IMR-90 (cell line): ENCODE measurements around the gene OSTC. TPM values are rescaled to one million over a fixed set of nuclear protein-coding genes. Genes with fewer than 3 reads are reported as not detected.

ENCODE experiments used
- ATAC-seq: fragments of 200-7000 bp; cut with Tn5 transposase; 2 replicates; pipeline ENCODE4 v1.9.1; 2020; ENCODE audit warnings: low read depth, mild to moderate bottlenecking, moderate library complexity
- BruUV-seq: library from RNA; stranded (reverse); fragments of 400-500 nt; replicated peaks from 2 replicates; lab custom pipeline; 2021; lab: Mats Ljungman, UMichigan
- CTCF ChIA-PET: fragments of 300-600 bp; formaldehyde crosslinking; extraction: SDS; loops from one replicate; lab custom pipeline; 2021; ENCODE audit warnings: antibody characterized with exemption; lab: Yijun Ruan, JAX
- POLR2A ChIA-PET: fragments of 300-600 bp; sonication (Branson Sonifier 250); formaldehyde crosslinking; loops from one replicate; lab custom pipeline; 2022; ENCODE audit warnings: antibody characterized with exemption; ENCODE audit not compliant: unreplicated experiment; lab: Charles Lee
- DNase-seq: peaks from one replicate; pipeline ENCODE4 v3.0.0; 2013
- H2AFZ ChIP-seq: replicated peaks from 2 replicates; pipeline ENCODE3; 2013; ENCODE audit warnings: low read length, mild to moderate bottlenecking; ENCODE audit not compliant: poor library complexity
- H2AK5ac ChIP-seq: 2 replicates; pipeline ENCODE4 v1.6.1; 2013; ENCODE audit warnings: low read depth, low read length, inconsistent platforms
- H2AK9ac ChIP-seq: replicated peaks from 2 replicates; pipeline ENCODE3; 2013; ENCODE audit warnings: mild to moderate bottlenecking, low read depth, low read length, moderate library complexity; ENCODE audit not compliant: poor library complexity
- H2BK120ac ChIP-seq: 2 replicates; pipeline ENCODE4 v1.6.1; 2013; ENCODE audit warnings: low read depth, low read length, inconsistent platforms
- H2BK15ac ChIP-seq: 3 replicates; pipeline ENCODE4 v1.6.1; 2013; ENCODE audit warnings: low read depth, low read length, inconsistent platforms
- H2BK20ac ChIP-seq: 2 replicates; pipeline ENCODE4 v1.6.1; 2013; ENCODE audit warnings: low read depth, mild to moderate bottlenecking, inconsistent platforms, low read length, moderate library complexity
- H2BK5ac ChIP-seq: 2 replicates; pipeline ENCODE4 v1.6.1; 2013; ENCODE audit warnings: mild to moderate bottlenecking, low read depth, low read length, inconsistent platforms; ENCODE audit not compliant: poor library complexity, severe bottlenecking
- H3K14ac ChIP-seq: replicated peaks from 2 replicates; pipeline ENCODE4 v1.6.1; 2013; ENCODE audit warnings: low read depth, low read length, inconsistent platforms
- H3K18ac ChIP-seq: 2 replicates; pipeline ENCODE4 v1.6.1; 2013; ENCODE audit warnings: low read depth, low read length, control low read depth
- H3K23ac ChIP-seq: 2 replicates; pipeline ENCODE4 v1.6.1; 2013; ENCODE audit warnings: low read depth, low read length, inconsistent platforms
- H3K27ac ChIP-seq: 2 replicates; pipeline ENCODE4 v1.5.1; 2013; ENCODE audit warnings: mild to moderate bottlenecking, control low read depth, low read length; ENCODE audit not compliant: insufficient read depth
- H3K27me3 ChIP-seq: 2 replicates; pipeline ENCODE4 v1.6.1; 2013; ENCODE audit warnings: low read length; ENCODE audit not compliant: control insufficient read depth, insufficient read depth
- H3K36me3 ChIP-seq: 2 replicates; pipeline ENCODE4 v1.6.1; 2013; ENCODE audit warnings: low read length, mixed read lengths; ENCODE audit not compliant: control insufficient read depth, insufficient read depth
- H3K4ac ChIP-seq: 2 replicates; pipeline ENCODE4 v1.6.1; 2013; ENCODE audit warnings: low read depth, low read length, inconsistent platforms
- H3K4me1 ChIP-seq: 2 replicates; pipeline ENCODE4 v1.6.1; 2013; ENCODE audit warnings: low read length, mixed read lengths; ENCODE audit not compliant: control insufficient read depth, insufficient read depth
- H3K4me2 ChIP-seq: 2 replicates; pipeline ENCODE4 v1.6.1; 2013; ENCODE audit warnings: low read depth, mild to moderate bottlenecking, control low read depth, low read length, moderate library complexity
- H3K4me3 ChIP-seq: 2 replicates; pipeline ENCODE4 v1.5.1; 2013; ENCODE audit warnings: low read depth, mild to moderate bottlenecking, control low read depth, low read length, moderate library complexity; ENCODE audit not compliant: insufficient read depth
- H3K56ac ChIP-seq: 2 replicates; pipeline ENCODE4 v1.6.1; 2013; ENCODE audit warnings: low read length, inconsistent platforms; ENCODE audit not compliant: insufficient read depth; ENCODE audit errors: extremely low read depth
- H3K79me1 ChIP-seq, 2 experiments: 2 replicates each; pipeline ENCODE4 v1.6.1; 2013; ENCODE audit warnings: low read length in 2 of 2, inconsistent platforms in 1 of 2, low read depth in 1 of 2
- H3K9ac ChIP-seq: 2 replicates; pipeline ENCODE4 v1.6.1; 2013; ENCODE audit warnings: low read depth, low read length, control low read depth
- H3K9me1 ChIP-seq: 2 replicates; pipeline ENCODE4 v1.6.1; 2013; ENCODE audit warnings: low read length, inconsistent platforms; ENCODE audit not compliant: insufficient read depth
- H3K9me3 ChIP-seq: 2 replicates; pipeline ENCODE4 v1.6.1; 2013; ENCODE audit warnings: low read length; ENCODE audit not compliant: control insufficient read depth, insufficient read depth
- H4K20me1 ChIP-seq: 2 replicates; pipeline ENCODE4 v1.6.1; 2013; ENCODE audit warnings: low read length, inconsistent platforms; ENCODE audit not compliant: insufficient read depth
- H4K5ac ChIP-seq: 2 replicates; pipeline ENCODE4 v1.6.1; 2013; ENCODE audit warnings: mild to moderate bottlenecking, low read depth, low read length, control low read depth
- H4K8ac ChIP-seq, 2 experiments: 2 replicates each; pipeline ENCODE4 v1.6.1; 2013; ENCODE audit warnings: low read depth in 2 of 2, low read length in 2 of 2, control low read depth in 1 of 2, inconsistent platforms in 1 of 2
- H4K91ac ChIP-seq: 2 replicates; pipeline ENCODE4 v1.6.1; 2013; ENCODE audit warnings: low read depth, low read length, inconsistent platforms; ENCODE audit not compliant: insufficient read depth
- BHLHE40 ChIP-seq: fragments of 150-350 bp; IDR thresholded peaks from 2 replicates; pipeline ENCODE4 v1.6.1; 2016; ENCODE audit warnings: mild to moderate bottlenecking, low read depth, low read length
- CEBPB ChIP-seq: IDR thresholded peaks from 2 replicates; pipeline ENCODE4 v1.6.1; 2012; ENCODE audit warnings: low read depth, low read length, improper control_type of control experiment
- CHD1 ChIP-seq: IDR thresholded peaks from 2 replicates; pipeline ENCODE4 v1.6.1; 2012; ENCODE audit warnings: low read depth, low read length, improper control_type of control experiment
- CTCF ChIP-seq: conservative IDR thresholded peaks from 2 replicates; pipeline ENCODE4 v1.5.1; 2012; ENCODE audit warnings: mild to moderate bottlenecking, low read depth, low read length, improper control_type of control experiment
- ELK1 ChIP-seq: fragments of 150-350 bp; IDR thresholded peaks from 2 replicates; pipeline ENCODE4 v1.6.1; 2016; ENCODE audit warnings: low read depth, mild to moderate bottlenecking, low read length, moderate library complexity, borderline replicate concordance
- FOS ChIP-seq: fragments of 150-350 bp; IDR thresholded peaks from 2 replicates; pipeline ENCODE4 v1.6.1; 2016; ENCODE audit warnings: low read depth, low read length
- MAFK ChIP-seq: IDR thresholded peaks from 2 replicates; pipeline ENCODE4 v1.6.1; 2012; ENCODE audit warnings: low read depth, low read length, improper control_type of control experiment
- MAZ ChIP-seq: IDR thresholded peaks from 2 replicates; pipeline ENCODE4 v1.6.1; 2012; ENCODE audit warnings: low read depth, mild to moderate bottlenecking, low read length, improper control_type of control experiment, moderate library complexity, borderline replicate concordance
- MXI1 ChIP-seq: IDR thresholded peaks from 2 replicates; pipeline ENCODE4 v1.6.1; 2012; ENCODE audit warnings: low read depth, mild to moderate bottlenecking, low read length, moderate library complexity, borderline replicate concordance
- NFE2L2 ChIP-seq: fragments of 150-350 bp; IDR thresholded peaks from 2 replicates; pipeline ENCODE4 v1.6.1; 2016; ENCODE audit warnings: low read depth, mild to moderate bottlenecking, low read length
- POLR2A ChIP-seq: IDR thresholded peaks from 2 replicates; pipeline ENCODE4 v1.6.1; 2012; ENCODE audit warnings: mild to moderate bottlenecking, low read depth, low read length
- RAD21 ChIP-seq: IDR thresholded peaks from 2 replicates; pipeline ENCODE4 v1.6.1; 2012; ENCODE audit warnings: low read length, improper control_type of control experiment
- RCOR1 ChIP-seq: IDR thresholded peaks from 2 replicates; pipeline ENCODE4 v1.6.1; 2012; ENCODE audit warnings: mild to moderate bottlenecking, low read length, improper control_type of control experiment; ENCODE audit not compliant: insufficient replicate concordance
- SMC3 ChIP-seq: fragments of 150-350 bp; IDR thresholded peaks from 2 replicates; pipeline ENCODE4 v1.6.1; 2016; ENCODE audit warnings: low read depth, mild to moderate bottlenecking, antibody characterized with exemption, low read length, moderate library complexity
- USF2 ChIP-seq: fragments of 150-350 bp; IDR thresholded peaks from 2 replicates; pipeline ENCODE4 v1.6.1; 2017; ENCODE audit warnings: mild to moderate bottlenecking, antibody characterized with exemption, low read length, low read depth
- WGBS, 2 experiments: methylation state at CpG; one replicate each; pipeline versions ENCODE4 v1.1.5 to v1.1.7; 2013; ENCODE audit warnings: missing lambda C conversion rate in 2 of 2; ENCODE audit not compliant: insufficient read length in 1 of 2; ENCODE audit errors: extremely low coverage in 2 of 2; 5-methylcytosine and 5-hydroxymethylcytosine counted together
- dilution Hi-C: fragments of 300-500 bp; cut with HindIII; formaldehyde crosslinking; loops from one replicate; pipeline ENCODE4 v1.14.3; 2018; ENCODE audit warnings: low sequenced_read_pairs; ENCODE audit not compliant: unreplicated experiment
- in situ Hi-C: fragments of 300-500 bp; cut with MboI; formaldehyde crosslinking; loops from 3 replicates; pipeline ENCODE4 v1.14.3; 2019; ENCODE audit warnings: low sequenced_read_pairs, inconsistent platforms, mixed read lengths
- intact Hi-C: fragments of 100-400 bp; cut with micrococcal nuclease; formaldehyde crosslinking; loops from 2 replicates; pipeline ENCODE4 v1.10.0; 2022
- polyA plus RNA-seq, 3 experiments: library from polyadenylated mRNA; depleted of rRNA; stranded (reverse); fragments of >200 nt; gene quantifications; 2 replicates each; pipeline ENCODE4 v1.2.3, GENCODE V29; 2012; ENCODE audit warnings: low replicate concordance in 1 of 3
- total RNA-seq: library from RNA; depleted of rRNA; stranded (reverse); fragments of >200 nt; gene quantifications from 2 replicates; pipeline ENCODE4 v1.2.3, GENCODE V29; 2012

Gene OSTC
- total and polyA plus RNA-seq, 2 of the 4 experiments (the other 2 are of a cell fraction), result 173 to 13,576 TPM

GRCh38 chr4:108700081-108700757 lies 49.8 kb downstream of the OSTC start:
- no peak overlapping the region for H2BK120ac ChIP-seq
- no peaks in the 10 kb centered on the region for H3K36me3 ChIP-seq
- H2BK15ac ChIP-seq, result no peak overlapping the region
- peak; percentile 10 for DNase-seq
- no peak overlapping the region for H3K4me2 ChIP-seq
- H3K23ac ChIP-seq, result no peak overlapping the region
- no CpG with 5 or more reads among the region's 1 CpG for WGBS, 2 experiments
- no peak overlapping the region for H3K9ac ChIP-seq
- no peak overlapping the region for H4K5ac ChIP-seq
- intact Hi-C loops (no loop called here), in situ Hi-C loops (no loop called here), dilution Hi-C loops (no loop called here)
- TF ChIP-seq CHD1, result no peak
- no peak for TF ChIP-seq MXI1
- TF ChIP-seq FOS, result no peak
- no peak for TF ChIP-seq SMC3
- TF ChIP-seq MAFK, result no peak
- no peak for TF ChIP-seq USF2
- no peak for TF ChIP-seq RCOR1
- no peak for TF ChIP-seq NFE2L2
- TF ChIP-seq BHLHE40, result no peak
- TF ChIP-seq POLR2A, result no peak
- TF ChIP-seq ELK1, result no peak
- TF ChIP-seq CTCF, result no peak
- TF ChIP-seq CEBPB, result no peak
- TF ChIP-seq RAD21, result no peak
- no peak for TF ChIP-seq MAZ
- H3K79me1 ChIP-seq, result no peaks in the 10 kb centered on the region
- BruUV-seq, result no TSS peak
- H3K4ac ChIP-seq, result no peak overlapping the region
- H3K4me3 ChIP-seq, result no peak overlapping the region
- no peak overlapping the region for H2AK9ac ChIP-seq
- no peak for ATAC-seq
- H2BK5ac ChIP-seq, result no peak overlapping the region
- no peak overlapping the region for H3K14ac ChIP-seq
- H3K27ac ChIP-seq, result no peak overlapping the region
- H3K27me3 ChIP-seq, result no peaks in the 10 kb centered on the region; the same call in 1 of the 2 replicates
- no peak overlapping the region for H3K18ac ChIP-seq
- no peak overlapping the region for H4K91ac ChIP-seq
- no peak overlapping the region for H3K56ac ChIP-seq
- POLR2A ChIA-PET, result no interaction called here
- H3K4me1 ChIP-seq, result no peaks in the 10 kb centered on the region
- no peaks in the 10 kb centered on the region for H3K9me1 ChIP-seq
- H2AFZ ChIP-seq, result no peak overlapping the region
- no peak overlapping the region for H4K8ac ChIP-seq
- CTCF ChIA-PET, result no interaction called here
- no peaks in the 10 kb centered on the region for H3K9me3 ChIP-seq
- H4K20me1 ChIP-seq, result no peaks in the 10 kb centered on the region
- no peak overlapping the region for H2AK5ac ChIP-seq
- H2BK20ac ChIP-seq, result no peak overlapping the region
